Cardiac fibroblast (primary cell): Measurements from ENCODE around the gene LRRTM2.

ENCODE experiments used
- DNase-seq, 2 donors: peaks; one replicate each; pipeline versions ENCODE4 v3.0.0 to v3.0.0-alpha.2; 2010; ENCODE audit warnings: low read depth in 2 of 2
- H3K4me3 ChIP-seq, 2 donors: replicated peaks in 1 of 2; 1 replicate in 1 of 2; 2 replicates in 1 of 2; pipeline ENCODE4 v1.5.1; 2011; ENCODE audit warnings: low read depth in 2 of 2, low read length in 2 of 2, mild to moderate bottlenecking in 2 of 2, moderate library complexity in 1 of 2
- TF ChIP-seq, protein P1 (sequence below): IDR thresholded peaks from one replicate; pipeline ENCODE4 v1.5.1; 2011; ENCODE audit warnings: low read depth, mild to moderate bottlenecking, low read length, inconsistent platforms

LRRTM2 gene

DNA sequence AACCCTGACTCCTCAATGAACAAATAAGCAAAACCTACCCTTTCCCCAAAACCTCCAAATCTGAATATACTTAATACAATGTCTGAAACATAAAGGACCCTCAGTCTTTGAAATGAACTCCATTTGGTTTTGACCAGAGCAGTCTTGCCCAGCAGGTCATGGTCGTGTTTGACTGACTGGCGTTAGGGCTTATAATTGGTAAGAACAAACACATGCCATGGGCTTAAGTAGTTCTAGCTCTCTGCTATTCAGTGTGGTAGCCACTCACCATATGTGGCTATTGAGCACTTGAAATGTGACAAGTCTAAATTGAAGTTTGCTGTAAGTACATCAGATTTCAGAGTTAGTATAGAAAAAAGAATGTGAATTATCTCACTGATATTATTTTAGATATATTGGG, 42.1 kb downstream of the LRRTM2 start:
- H3K4me3 ChIP-seq, result no peak overlapping the region
- no peak for DNase-seq
- TF ChIP-seq, protein P1, sequence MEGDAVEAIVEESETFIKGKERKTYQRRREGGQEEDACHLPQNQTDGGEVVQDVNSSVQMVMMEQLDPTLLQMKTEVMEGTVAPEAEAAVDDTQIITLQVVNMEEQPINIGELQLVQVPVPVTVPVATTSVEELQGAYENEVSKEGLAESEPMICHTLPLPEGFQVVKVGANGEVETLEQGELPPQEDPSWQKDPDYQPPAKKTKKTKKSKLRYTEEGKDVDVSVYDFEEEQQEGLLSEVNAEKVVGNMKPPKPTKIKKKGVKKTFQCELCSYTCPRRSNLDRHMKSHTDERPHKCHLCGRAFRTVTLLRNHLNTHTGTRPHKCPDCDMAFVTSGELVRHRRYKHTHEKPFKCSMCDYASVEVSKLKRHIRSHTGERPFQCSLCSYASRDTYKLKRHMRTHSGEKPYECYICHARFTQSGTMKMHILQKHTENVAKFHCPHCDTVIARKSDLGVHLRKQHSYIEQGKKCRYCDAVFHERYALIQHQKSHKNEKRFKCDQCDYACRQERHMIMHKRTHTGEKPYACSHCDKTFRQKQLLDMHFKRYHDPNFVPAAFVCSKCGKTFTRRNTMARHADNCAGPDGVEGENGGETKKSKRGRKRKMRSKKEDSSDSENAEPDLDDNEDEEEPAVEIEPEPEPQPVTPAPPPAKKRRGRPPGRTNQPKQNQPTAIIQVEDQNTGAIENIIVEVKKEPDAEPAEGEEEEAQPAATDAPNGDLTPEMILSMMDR, result no peak

DNA sequence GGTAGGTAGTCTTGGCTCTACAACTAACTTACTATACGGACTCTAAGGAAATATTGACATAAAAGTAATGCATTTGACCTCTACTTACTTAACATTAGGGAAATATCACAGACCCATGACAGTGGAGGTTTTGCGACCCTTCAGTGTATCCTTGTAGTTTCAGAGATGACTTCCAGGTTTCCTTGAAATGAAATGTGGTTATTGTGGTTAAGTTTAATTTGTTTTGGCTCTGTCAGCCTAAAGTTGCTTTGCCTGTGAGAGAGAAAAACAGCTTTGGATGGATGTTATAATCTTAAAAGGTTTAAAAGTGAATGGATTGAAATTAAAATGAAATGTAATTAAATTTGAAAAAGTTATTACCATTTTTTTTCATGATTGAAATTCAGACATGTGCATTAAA, 42.9 kb downstream of the LRRTM2 start:
- peak; percentile 19 to 27 for DNase-seq
- no peak overlapping the region for H3K4me3 ChIP-seq
- TF ChIP-seq, protein P1, result no peak

DNA sequence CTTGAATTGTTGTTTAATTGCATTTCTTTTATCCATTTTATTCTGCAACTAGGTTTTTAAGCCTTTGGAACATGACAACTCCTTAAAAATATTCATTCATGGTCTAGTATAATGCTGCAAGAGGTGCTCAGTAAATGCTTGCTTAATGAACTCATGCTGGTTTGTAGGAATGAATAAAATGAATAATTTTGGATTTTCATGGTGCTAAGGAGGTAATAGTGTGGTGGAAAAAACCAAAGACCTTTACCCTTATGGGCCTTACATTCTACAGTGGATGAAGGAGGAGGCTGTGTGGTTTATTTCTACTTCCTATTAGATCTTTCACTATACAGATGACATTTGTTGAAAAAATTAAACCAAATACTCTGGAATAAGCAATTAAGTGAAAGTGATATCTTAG, 43.4 kb downstream of the LRRTM2 start:
- peak in 1 of 2 donors; percentile 27 for DNase-seq
- TF ChIP-seq, protein P1, result no peak
- no peak overlapping the region for H3K4me3 ChIP-seq

DNA sequence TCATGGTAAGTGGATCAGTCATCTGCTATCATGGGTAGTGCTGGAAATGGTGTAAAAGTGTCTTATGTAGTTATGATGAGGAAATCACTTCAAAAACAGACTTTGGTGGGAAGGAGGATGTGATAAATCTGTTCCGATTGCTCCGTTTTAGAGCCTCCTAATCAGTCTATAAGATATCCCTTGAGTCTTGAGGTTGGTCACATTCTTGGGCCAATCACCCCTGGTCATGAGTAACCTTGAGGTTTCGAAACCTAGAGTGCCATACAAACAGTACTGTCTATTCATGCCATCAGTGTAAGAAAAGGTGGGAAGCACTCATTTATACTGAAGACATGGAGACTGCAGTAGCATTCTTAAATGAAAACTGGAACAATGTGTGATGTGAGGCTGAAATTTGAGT, 45.8 kb downstream of the LRRTM2 start:
- no peak overlapping the region for H3K4me3 ChIP-seq
- TF ChIP-seq, protein P1, result no peak
- peak; percentile 52 to 64 for DNase-seq

DNA sequence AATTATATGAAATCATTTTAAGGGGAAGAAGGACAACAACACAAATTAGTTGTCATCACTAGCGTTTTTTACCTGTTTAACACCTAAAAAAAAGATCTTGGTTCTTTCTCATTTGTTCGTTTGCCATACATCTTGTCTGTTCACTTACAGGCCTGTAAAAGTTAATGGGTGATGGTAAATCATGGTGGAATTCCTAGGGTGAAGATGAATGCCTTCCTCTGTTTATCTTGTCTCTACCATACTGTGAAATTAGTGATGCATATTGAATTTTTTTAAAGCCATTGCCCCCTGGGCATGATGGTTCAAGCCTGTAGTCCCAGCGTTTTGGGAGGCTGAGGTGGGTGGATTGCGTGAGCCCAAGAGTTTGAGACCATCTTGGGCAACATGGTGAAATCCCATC, 46.6 kb downstream of the LRRTM2 start:
- no peak overlapping the region for H3K4me3 ChIP-seq
- no peak for DNase-seq
- TF ChIP-seq, protein P1, result no peak

DNA sequence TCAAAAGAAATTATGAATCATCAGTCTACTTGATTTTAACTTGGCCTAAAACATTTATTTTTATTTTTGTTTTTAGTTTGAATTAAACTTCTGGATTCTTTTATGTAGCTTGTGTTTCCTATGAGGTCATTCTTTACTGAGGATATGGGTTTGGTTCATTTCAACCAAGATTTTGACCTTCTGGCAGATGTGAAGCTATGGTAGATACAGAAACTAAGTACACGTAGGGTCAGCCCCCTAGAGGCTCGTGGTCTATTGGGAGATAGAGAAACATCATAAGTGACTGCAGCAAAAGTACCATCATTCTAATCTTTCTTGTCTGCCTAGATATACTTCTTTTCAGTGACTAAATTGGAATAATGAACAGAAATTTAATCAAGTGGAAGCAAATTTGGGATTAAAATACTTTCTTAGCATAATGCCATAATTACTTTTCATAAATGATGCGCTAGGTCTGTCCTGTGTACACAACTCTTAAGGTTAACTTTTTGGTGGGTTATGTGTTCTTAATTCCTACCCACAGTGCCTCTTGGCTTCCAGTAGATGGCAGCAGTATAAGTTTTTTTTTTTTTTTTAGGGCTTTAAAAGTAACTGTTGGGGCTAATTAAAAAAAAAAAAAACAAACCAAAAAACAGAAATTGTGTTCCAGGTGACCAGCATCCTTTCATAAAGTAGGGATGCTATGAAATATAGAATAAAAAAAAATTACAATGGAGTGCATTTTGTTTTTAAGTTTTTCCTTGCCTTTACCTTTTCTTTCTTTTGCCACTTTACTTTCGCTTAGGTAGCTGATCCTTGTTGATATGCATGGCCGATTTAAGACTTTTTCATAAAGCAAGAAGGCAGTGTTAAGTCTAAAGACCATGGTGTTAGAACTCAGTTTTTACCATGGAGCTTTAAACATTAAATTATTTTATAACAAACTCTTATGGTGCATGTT, 49.9 kb downstream of the LRRTM2 start:
- TF ChIP-seq, protein P1, result peak; percentile 61
- H3K4me3 ChIP-seq, result no peak overlapping the region
- DNase-seq, result peak; percentile 36 to 44
